RKO (cell line): ENCODE results near the gene NAA38.
"Not testable (repeated sequence)": the region's sequence is repeated elsewhere in the genome, so short reads cannot be mapped to it uniquely, and the experiment has no call there.

Experiments used
- DNase-seq: peaks from one replicate; pipeline ENCODE4 v3.0.0-alpha.2; 2016; ENCODE audit warnings: low spot score

Gene NAA38

GRCh38 chr17:7881276-7882054 lies 24.1 kb upstream of the NAA38 start:
- no peak for DNase-seq

DNA sequence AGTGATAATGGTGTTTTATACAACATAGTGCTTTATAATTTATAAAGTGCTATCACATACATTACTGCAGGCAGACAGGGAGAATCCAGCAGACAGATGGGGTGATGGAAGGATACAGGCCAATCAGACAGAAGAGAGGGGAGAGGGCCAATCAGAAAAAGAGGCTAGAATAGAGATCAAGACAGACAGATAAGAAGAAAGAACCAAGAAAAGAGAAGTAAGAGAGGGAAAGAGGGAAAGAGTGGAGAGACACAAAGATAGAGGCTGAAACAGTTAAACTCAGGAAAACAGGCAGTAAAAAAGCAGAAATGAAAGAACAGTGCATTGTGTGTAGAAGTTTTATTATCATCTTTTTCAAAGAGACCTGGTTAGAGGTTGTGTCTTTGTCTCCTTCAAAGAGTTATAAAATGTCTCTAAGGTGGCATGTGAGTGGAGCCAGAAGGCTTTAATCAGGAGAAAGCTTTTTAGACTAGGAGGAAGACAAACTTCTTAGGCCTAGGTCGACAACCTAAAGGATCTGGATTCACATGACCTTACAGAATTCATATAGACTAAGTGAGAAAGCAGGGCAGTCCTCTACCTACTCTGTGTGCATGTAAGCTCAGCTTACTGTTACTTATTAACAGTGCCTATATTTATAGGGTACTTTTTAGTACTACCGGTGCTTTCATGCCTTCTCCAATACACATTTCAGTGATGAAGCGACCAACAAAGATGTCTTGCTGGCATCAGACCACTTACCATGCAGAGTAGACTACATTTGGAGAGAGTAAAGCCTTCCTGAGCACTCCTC lies 22.9 kb upstream of the NAA38 start:
- DNase-seq = no peak

- DNase-seq = no peak
Observed at GRCh38 chr17:7878234-7878633, 20.9 kb upstream of the NAA38 start.

GRCh38 chr17:7875804-7876370 lies 18.5 kb upstream of the NAA38 start:
- no peak for DNase-seq

DNA sequence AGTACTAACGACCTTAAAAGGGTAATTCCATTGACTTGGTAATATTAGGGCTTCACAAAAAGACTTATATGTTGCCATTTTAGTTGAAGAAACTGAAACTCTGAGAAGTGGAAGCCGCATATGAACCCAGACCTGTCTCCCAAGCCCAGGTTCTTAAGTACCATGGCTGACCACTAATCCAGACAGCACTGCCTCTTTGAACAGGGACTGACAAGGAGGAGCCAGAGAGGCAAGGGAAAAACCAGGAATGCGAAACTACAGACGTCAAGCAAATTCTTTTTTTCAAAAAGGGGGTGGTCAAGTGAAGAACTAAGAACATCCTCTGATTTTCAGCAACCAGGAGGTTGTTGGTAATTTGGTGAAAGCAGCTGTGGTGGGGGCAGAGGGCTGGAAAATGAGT lies 15.7 kb upstream of the NAA38 start:
- no peak for DNase-seq

DNA sequence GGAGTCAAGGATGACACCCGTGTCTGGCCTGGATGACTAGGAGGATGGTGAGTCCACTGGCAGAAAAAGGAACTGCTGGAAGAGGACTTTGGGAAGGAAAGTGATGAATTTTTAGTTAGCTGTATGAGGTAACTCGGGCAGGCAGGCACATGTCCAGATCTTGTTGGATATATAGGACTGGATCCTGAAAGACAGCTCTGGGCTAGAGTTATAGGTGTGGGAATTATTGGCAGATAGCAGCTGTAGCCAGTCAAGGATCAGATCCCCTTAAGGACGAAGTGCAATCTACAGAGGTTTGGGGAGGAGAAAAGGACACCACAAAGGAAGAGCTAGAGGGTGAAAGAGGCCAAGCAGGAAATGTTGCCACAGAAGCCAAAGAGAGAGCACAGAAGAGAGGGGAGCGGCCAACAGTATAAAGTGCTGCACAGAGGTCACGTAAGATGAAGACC lies 10.5 kb upstream of the NAA38 start:
- DNase-seq = no peak

DNA sequence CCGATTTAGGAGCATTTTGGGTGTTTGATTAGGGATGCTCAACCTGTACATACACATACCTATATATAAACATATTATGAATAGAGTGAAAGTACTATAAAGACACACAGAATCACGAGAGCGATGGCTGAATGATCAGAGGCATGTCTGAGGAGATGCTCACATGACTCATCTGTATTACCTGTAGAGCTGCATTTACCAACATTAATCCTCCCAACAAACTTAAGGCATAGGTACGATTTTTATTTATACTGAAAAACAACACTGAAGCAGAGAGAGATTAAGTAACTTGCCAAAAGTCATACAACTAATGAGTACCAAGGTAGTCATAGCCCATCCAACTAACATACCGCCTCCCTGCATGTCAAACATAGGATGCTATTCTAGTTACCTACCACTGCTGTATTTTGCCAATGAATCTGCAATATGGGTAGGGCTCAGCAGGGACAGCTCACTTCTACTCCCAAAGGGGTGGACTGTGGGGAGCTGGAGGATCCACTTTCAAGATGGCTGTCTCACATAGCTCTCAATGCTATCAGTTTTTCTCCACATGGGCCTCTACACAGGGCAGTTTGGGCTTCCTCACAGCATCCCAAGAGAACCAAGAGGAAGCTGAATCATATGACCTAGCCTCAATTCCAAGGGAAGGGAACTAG lies 7.8 kb upstream of the NAA38 start:
- no peak for DNase-seq

GRCh38 chr17:7864384-7864783 lies 7.0 kb upstream of the NAA38 start:
- not testable (repeated sequence) for DNase-seq

DNA sequence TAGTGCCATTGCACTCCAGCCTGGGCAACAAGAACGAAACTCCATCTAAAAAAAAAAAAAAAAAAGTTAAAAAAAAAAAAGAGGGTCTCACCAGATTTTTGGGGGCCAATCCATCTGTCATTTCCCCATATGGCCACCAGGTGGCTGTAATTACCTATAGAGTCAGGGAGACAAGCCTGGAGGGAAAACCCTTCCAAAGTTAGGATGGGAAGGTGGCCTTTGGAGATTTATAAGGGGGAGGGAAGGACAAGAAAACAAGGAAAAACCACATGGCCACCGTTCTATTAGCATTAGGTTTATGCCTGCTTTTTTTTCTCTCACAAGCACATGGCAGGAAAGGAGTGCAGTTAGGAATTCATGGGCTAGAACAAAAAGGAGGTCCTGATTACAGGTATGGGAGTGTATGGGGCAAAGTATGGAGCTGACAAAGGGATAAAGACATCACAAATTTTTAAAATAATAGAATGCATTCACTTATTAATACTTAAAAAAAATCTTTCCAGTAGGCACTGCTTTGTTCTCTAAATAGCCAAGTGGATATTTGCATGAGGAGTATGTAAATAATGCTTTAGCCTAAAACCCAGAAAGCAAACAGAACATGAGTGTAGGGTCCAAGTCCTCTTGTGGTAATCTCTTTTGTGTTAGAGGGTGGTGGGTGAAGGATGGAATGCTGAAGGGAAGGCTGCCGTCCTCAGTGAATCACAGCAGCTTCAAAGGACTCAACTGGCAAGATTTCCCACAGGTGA lies 5.5 kb upstream of the NAA38 start:
- DNase-seq = peak; percentile 46

GRCh38 chr17:7859028-7859427 lies 1.7 kb upstream of the NAA38 start:
- no peak for DNase-seq

DNA sequence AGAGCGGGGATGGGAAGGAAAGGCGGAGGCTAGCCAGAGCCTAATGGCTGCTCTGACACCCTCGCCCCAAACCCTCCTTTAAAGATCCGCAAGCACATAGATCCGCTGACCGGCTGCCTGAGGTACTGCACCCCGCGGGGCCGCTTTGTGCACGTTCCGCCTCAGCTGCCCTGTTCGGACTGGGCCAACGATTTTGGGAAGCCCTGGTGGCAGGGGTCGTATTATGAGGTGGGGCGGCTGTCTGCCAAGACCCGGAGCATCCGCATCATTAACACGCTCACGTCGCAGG lies 1.1 kb upstream of the NAA38 start:
- peak; percentile 87 for DNase-seq

DNA sequence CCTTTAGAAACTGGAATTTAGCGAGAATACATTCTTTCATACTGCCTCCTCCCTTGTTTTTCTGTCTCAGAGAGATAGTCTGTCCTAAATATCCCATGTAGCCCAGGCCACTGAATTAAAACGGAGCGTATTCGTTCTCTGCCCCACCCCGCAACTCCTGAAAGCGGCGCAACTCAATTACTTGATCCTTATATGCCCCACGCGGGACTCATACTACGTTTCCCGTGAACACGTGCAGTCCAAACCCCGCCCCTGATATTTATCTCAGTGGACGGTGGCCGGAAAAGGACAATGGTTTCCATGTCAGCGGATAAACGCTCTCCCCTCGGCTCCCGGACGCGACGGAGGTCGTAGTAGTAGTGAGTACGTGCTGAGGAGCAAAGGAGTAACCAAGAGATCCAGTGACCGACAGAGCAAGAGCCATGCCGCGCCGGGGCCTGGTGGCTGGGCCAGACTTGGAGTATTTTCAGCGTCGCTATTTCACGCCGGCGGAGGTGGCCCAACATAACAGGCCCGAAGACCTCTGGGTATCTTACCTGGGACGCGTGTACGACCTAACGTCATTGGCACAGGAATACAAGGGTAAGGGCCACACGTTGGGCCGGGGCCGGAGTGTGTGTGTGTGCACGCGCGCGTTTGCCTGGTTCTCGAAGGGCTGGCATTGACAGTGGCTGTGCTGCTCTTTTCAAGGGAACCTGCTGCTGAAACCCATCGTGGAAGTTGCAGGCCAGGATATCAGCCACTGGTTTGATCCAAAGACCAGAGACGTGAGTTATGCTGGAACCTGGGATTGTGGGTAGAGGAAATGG lies 558 bp upstream of the NAA38 start, which contains the start of gene CYB5D1:
CYB5D1 (plus strand) TSS at position 291 of the 809 bp plus-strand sequence; CDS start at position 423, 132 bp downstream.
- peak; percentile 94 for DNase-seq

GRCh38 chr17:7856011-7856810 lies 1.1 kb downstream of the NAA38 start:
- DNase-seq = peak; percentile 90

- no peak for DNase-seq
Observed at GRCh38 chr17:7855660-7856010, 1.7 kb downstream of the NAA38 start.

DNA sequence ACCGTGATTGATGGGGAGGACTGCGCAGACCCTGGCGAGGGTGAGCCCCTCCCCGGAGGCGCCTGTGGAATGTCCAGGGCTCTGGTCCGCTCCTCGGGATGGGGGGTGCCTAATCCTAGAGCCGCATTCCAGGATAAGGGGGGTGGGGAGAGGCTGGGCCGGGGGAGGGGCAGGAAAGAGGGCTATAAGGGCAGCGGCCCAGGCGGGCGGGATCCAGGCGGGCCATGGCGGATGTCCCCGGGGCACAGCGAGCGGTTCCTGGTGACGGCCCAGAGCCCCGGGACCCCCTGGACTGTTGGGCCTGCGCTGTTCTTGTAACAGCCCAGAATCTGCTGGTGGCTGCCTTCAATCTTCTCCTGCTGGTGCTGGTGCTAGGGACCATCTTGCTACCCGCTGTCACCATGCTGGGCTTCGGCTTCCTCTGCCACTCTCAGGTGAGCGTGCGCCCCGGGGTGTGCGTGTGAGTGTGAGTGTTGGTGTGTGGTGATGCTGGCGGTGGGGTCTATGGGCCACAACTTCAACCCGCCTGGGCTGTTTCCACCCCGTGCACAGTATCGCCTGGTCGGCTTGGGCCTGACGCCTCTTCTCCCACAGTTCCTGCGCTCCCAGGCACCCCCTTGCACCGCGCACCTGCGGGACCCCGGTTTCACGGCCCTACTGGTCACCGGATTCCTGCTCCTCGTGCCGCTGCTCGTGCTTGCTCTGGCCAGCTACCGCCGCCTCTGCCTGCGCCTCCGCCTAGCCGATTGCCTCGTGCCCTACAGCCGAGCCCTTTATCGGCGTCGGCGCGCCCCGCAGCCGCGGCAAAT lies 2.3 kb downstream of the NAA38 start, which contains the start of gene TMEM88:
TMEM88 (plus strand) TSS at position 216 of the 809 bp plus-strand sequence; CDS start at position 225, 9 bp downstream.
- DNase-seq = no peak

DNA sequence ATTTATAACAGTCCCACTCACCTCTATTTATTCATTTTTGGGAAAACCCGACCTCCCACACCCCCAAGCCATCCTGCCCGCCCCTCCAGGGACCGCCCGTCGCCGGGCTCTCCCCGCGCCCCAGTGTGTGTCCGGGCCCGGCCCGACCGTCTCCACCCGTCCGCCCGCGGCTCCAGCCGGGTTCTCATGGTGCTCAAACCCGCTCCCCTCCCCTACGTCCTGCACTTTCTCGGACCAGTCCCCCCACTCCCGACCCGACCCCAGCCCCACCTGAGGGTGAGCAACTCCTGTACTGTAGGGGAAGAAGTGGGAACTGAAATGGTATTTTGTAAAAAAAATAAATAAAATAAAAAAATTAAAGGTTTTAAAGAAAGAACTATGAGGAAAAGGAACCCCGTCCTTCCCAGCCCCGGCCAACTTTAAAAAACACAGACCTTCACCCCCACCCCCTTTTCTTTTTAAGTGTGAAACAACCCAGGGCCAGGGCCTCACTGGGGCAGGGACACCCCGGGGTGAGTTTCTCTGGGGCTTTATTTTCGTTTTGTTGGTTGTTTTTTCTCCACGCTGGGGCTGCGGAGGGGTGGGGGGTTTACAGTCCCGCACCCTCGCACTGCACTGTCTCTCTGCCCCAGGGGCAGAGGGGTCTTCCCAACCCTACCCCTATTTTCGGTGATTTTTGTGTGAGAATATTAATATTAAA lies 3.1 kb downstream of the NAA38 start:
- DNase-seq = no peak

DNA sequence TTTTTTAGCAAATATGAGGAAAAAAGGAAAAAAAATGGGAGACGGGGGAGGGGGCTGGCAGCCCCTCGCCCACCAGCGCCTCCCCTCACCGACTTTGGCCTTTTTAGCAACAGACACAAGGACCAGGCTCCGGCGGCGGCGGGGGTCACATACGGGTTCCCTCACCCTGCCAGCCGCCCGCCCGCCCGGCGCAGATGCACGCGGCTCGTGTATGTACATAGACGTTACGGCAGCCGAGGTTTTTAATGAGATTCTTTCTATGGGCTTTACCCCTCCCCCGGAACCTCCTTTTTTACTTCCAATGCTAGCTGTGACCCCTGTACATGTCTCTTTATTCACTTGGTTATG lies 3.7 kb downstream of the NAA38 start:
- no peak for DNase-seq

GRCh38 chr17:7852919-7853690 lies 4.3 kb downstream of the NAA38 start:
- DNase-seq = no peak
